HepG2 (cell line): ENCODE data around the gene USP19. TPM values are rescaled to one million over a fixed set of nuclear protein-coding genes. Genes with fewer than 3 reads are reported as not detected.
A peak's percentile ranks its signal among the peaks of the same experiment; 100 is the strongest.

Experiments
- ARNT ChIP-seq: fragments of 450-650 bp; IDR thresholded peaks from 2 replicates; pipeline ENCODE4 v1.6.1; 2017
- DMAP1 ChIP-seq: IDR thresholded peaks from 2 replicates; pipeline ENCODE4 v1.6.1; 2016
- FOSL2 ChIP-seq: sonication (generic); formaldehyde crosslinking; IDR thresholded peaks from 2 replicates; pipeline ENCODE4 v1.4.0; 2020; ENCODE audit warnings: missing genetic modification reagents
- HDAC2 ChIP-seq: sonication (generic); formaldehyde crosslinking; IDR thresholded peaks from 2 replicates; pipeline ENCODE4 v1.4.0; 2020; ENCODE audit warnings: missing genetic modification reagents
- HNF4A ChIP-seq: sonication (generic); formaldehyde crosslinking; IDR thresholded peaks from 2 replicates; pipeline ENCODE4 v1.4.0; 2020; ENCODE audit warnings: missing genetic modification reagents
- JARID2 ChIP-seq: sonication (generic); formaldehyde crosslinking; IDR thresholded peaks from 2 replicates; pipeline ENCODE4 v1.8.1; 2023; ENCODE audit warnings: missing genetic modification reagents, inconsistent platforms; ENCODE audit not compliant: insufficient replicate concordance
- JUNB ChIP-seq: sonication (generic); formaldehyde crosslinking; IDR thresholded peaks from 2 replicates; pipeline ENCODE4 v1.8.0; 2022; ENCODE audit warnings: missing genetic modification reagents, mild to moderate bottlenecking, borderline replicate concordance
- KAT7 ChIP-seq: IDR thresholded peaks from 2 replicates; pipeline ENCODE4 v1.6.1; 2018; ENCODE audit warnings: borderline replicate concordance, missing compliant biosample characterization
- PCBP2 ChIP-seq: fragments of 200-400 bp; formaldehyde crosslinking; optimal IDR thresholded peaks from 2 replicates; pipeline ENCODE3; 2018; ENCODE audit warnings: low read length, low read depth; ENCODE audit not compliant: poor library complexity, severe bottlenecking
- PPARG ChIP-seq: conservative IDR thresholded peaks from 2 replicates; pipeline ENCODE4 v1.6.1; 2016; ENCODE audit warnings: missing biosample characterization, missing genetic modification reagents
- RFX1 ChIP-seq: fragments of 450-650 bp; IDR thresholded peaks from 2 replicates; pipeline ENCODE4 v1.6.1; 2017
- SALL1 ChIP-seq: sonication (generic); formaldehyde crosslinking; IDR thresholded peaks from 2 replicates; pipeline ENCODE4 v1.8.0; 2022; ENCODE audit warnings: mild to moderate bottlenecking, missing genetic modification reagents
- SMARCE1 ChIP-seq: fragments of 450-650 bp; IDR thresholded peaks from 2 replicates; pipeline ENCODE4 v1.6.1; 2017; ENCODE audit warnings: borderline replicate concordance
- ZMYM2 ChIP-seq: sonication (generic); formaldehyde crosslinking; IDR thresholded peaks from 2 replicates; pipeline ENCODE4 v1.8.0; 2022; ENCODE audit warnings: mild to moderate bottlenecking, missing genetic modification reagents
- ZNF136 ChIP-seq: sonication (generic); formaldehyde crosslinking; IDR thresholded peaks from 2 replicates; pipeline ENCODE4 v1.8.1; 2022; ENCODE audit warnings: low read depth, mild to moderate bottlenecking, moderate library complexity, missing genetic modification reagents
- ZNF264 ChIP-seq: sonication (generic); formaldehyde crosslinking; IDR thresholded peaks from 2 replicates; pipeline ENCODE4 v1.4.0; 2020; ENCODE audit warnings: missing genetic modification reagents
- ZNF569 ChIP-seq: sonication (generic); formaldehyde crosslinking; IDR thresholded peaks from 2 replicates; pipeline ENCODE4 v1.5.0; 2020; ENCODE audit warnings: mild to moderate bottlenecking, missing genetic modification reagents, moderate library complexity, borderline replicate concordance
- ZNF570 ChIP-seq: sonication (generic); formaldehyde crosslinking; IDR thresholded peaks from 2 replicates; pipeline ENCODE4 v1.4.0; 2020; ENCODE audit warnings: mild to moderate bottlenecking, missing genetic modification reagents, borderline replicate concordance
- ZNF652 ChIP-seq: IDR thresholded peaks from 2 replicates; pipeline ENCODE4 v1.6.1; 2016; ENCODE audit warnings: low read depth, borderline replicate concordance
- ZNF841 ChIP-seq: sonication (generic); formaldehyde crosslinking; IDR thresholded peaks from 2 replicates; pipeline ENCODE4 v1.8.1; 2023; ENCODE audit warnings: missing genetic modification reagents, borderline replicate concordance
- polyA plus RNA-seq, 8 experiments: library from polyadenylated mRNA; depleted of rRNA in 3 of 8; stranded (reverse) in 7 of 8; unstranded in 1 of 8; fragments of >200 nt; fragmentation: Illumina TruSeq in 4 of 8; extraction: Trizol in 4 of 8; gene quantifications; 2 replicates each; pipeline versions ENCODE4 v1.2.1 to v1.2.3, GENCODE V29; 2011 to 2016; ENCODE audit warnings: low read depth in 4 of 8, missing spikeins in 1 of 8, mixed read lengths in 1 of 8; ENCODE audit not compliant: insufficient read depth in 1 of 8
- total RNA-seq, 5 experiments: library from RNA; depleted of rRNA; stranded (reverse); fragments of >200 nt; fragmentation: Illumina TruSeq; extraction: Trizol; gene quantifications; 2 replicates each; pipeline ENCODE4 v1.2.3, GENCODE V29; 2016; ENCODE audit warnings: low read depth in 1 of 5
- TF ChIP-seq, protein P1 (sequence below): sonication (generic); formaldehyde crosslinking; IDR thresholded peaks from 2 replicates; pipeline ENCODE4 v1.4.0; 2020; ENCODE audit warnings: mild to moderate bottlenecking, missing genetic modification reagents
- TF ChIP-seq, protein P2 (sequence below): sonication (generic); formaldehyde crosslinking; IDR thresholded peaks from 2 replicates; pipeline ENCODE4 v1.4.0; 2020; ENCODE audit warnings: missing genetic modification reagents, borderline replicate concordance
- TF ChIP-seq, protein P3 (sequence below): IDR thresholded peaks from 2 replicates; pipeline ENCODE4 v1.6.1; 2012; ENCODE audit warnings: low read depth, low read length, improper control_type of control experiment

Gene USP19
- total and polyA plus RNA-seq, 2 of the 13 experiments (the other 11 are each of a cell fraction or from before 2014, with no cell fraction given), result 28.3 to 31.7 TPM

DNA sequence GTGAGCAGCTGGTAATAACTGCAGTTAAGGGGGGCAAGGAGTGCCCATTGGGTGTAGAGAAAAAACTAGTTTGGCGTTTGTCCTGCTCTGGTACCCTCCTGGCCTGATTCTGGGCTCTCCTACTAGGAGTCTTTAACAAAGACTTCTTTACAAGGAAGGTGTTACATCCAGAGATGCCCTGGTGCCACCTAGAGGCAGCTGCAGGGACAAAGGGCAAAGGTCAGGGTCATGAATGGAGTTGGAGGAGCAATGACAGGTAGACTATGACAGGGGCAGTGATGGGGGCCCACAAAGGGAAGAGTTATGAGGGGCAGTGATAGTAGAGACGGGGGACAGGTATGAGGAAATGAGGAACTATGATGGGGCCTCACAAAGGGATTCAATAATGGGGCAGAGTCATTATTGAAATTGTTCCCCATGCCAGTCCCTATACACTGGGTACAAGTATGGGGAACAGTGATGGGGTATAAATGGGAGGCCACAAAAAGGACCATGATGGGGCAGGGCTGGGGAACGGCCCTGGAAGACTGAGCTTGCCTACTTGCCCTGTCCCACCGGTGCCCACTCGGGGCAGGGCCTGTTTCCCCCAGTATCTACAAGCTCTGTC is 37.6 kb upstream of the USP19 start (continued):
- TF ChIP-seq ZNF570 (CRISPR knock-in tag), result no peak
- TF ChIP-seq PPARG (CRISPR knock-in tag), result peak; percentile 77
- no peak for TF ChIP-seq ARNT
- TF ChIP-seq KAT7 (CRISPR knock-in tag), result no peak
- TF ChIP-seq HNF4A (CRISPR knock-in tag), result peak; percentile 91
- no peak for TF ChIP-seq ZNF569 (CRISPR knock-in tag)
- TF ChIP-seq, protein P1, sequence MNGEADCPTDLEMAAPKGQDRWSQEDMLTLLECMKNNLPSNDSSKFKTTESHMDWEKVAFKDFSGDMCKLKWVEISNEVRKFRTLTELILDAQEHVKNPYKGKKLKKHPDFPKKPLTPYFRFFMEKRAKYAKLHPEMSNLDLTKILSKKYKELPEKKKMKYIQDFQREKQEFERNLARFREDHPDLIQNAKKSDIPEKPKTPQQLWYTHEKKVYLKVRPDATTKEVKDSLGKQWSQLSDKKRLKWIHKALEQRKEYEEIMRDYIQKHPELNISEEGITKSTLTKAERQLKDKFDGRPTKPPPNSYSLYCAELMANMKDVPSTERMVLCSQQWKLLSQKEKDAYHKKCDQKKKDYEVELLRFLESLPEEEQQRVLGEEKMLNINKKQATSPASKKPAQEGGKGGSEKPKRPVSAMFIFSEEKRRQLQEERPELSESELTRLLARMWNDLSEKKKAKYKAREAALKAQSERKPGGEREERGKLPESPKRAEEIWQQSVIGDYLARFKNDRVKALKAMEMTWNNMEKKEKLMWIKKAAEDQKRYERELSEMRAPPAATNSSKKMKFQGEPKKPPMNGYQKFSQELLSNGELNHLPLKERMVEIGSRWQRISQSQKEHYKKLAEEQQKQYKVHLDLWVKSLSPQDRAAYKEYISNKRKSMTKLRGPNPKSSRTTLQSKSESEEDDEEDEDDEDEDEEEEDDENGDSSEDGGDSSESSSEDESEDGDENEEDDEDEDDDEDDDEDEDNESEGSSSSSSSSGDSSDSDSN, result 0 out of 2 replicates have a peak, but pooled peaks have one; percentile 26
- no peak for TF ChIP-seq JUNB (CRISPR knock-in tag)
- TF ChIP-seq ZNF652 (CRISPR knock-in tag), result no peak
- no peak for TF ChIP-seq DMAP1 (CRISPR knock-in tag)
- 0 out of 2 replicates have a peak, but pooled peaks have one; percentile 12 for TF ChIP-seq FOSL2
- TF ChIP-seq ZNF136, result no peak
- no peak for TF ChIP-seq PCBP2
- TF ChIP-seq ZNF264, result no peak
- no peak for TF ChIP-seq RFX1
- TF ChIP-seq, protein P2, sequence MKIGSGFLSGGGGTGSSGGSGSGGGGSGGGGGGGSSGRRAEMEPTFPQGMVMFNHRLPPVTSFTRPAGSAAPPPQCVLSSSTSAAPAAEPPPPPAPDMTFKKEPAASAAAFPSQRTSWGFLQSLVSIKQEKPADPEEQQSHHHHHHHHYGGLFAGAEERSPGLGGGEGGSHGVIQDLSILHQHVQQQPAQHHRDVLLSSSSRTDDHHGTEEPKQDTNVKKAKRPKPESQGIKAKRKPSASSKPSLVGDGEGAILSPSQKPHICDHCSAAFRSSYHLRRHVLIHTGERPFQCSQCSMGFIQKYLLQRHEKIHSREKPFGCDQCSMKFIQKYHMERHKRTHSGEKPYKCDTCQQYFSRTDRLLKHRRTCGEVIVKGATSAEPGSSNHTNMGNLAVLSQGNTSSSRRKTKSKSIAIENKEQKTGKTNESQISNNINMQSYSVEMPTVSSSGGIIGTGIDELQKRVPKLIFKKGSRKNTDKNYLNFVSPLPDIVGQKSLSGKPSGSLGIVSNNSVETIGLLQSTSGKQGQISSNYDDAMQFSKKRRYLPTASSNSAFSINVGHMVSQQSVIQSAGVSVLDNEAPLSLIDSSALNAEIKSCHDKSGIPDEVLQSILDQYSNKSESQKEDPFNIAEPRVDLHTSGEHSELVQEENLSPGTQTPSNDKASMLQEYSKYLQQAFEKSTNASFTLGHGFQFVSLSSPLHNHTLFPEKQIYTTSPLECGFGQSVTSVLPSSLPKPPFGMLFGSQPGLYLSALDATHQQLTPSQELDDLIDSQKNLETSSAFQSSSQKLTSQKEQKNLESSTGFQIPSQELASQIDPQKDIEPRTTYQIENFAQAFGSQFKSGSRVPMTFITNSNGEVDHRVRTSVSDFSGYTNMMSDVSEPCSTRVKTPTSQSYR (CRISPR knock-in tag), result 0 out of 2 replicates have a peak, but pooled peaks have one; percentile 22
- TF ChIP-seq SMARCE1, result no peak
- TF ChIP-seq, protein P3, sequence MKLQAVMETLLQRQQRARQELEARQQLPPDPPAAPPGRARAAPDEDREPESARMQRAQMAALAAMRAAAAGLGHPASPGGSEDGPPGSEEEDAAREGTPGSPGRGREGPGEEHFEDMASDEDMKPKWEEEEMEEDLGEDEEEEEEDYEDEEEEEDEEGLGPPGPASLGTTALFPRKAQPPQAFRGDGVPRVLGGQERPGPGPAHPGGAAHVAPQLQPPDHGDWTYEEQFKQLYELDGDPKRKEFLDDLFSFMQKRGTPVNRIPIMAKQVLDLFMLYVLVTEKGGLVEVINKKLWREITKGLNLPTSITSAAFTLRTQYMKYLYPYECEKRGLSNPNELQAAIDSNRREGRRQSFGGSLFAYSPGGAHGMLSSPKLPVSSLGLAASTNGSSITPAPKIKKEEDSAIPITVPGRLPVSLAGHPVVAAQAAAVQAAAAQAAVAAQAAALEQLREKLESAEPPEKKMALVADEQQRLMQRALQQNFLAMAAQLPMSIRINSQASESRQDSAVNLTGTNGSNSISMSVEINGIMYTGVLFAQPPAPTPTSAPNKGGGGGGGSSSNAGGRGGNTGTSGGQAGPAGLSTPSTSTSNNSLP, result no peak
- TF ChIP-seq HDAC2 (CRISPR knock-in tag), result 0 out of 2 replicates have a peak, but pooled peaks have one; percentile 44
- TF ChIP-seq ZMYM2 (CRISPR knock-in tag), result no peak
- TF ChIP-seq JARID2 (CRISPR knock-in tag), result no peak
- TF ChIP-seq SALL1 (CRISPR knock-in tag), result peak; percentile 52; the same call in 1 of the 2 replicates
- no peak for TF ChIP-seq ZNF841 (CRISPR knock-in tag)
